Stimulated activated CD4-positive, alpha-beta T cell treated with anti-CD3 and anti-CD28 coated beads, Interleukin-1b, Interleukin-23, amount 100 ng/mL, for 24 hours (primary cell): ENCODE measurements around the gene SPC24.
"Not testable (repeated sequence)": the region's sequence is repeated elsewhere in the genome, so short reads cannot be mapped to it uniquely, and the experiment has no call there.

Source experiments
- DNase-seq, 4 experiments: peaks; one replicate each; pipeline ENCODE4 v3.0.0-alpha.2; 2020; ENCODE audit warnings: low read depth in 4 of 4, low spot score in 1 of 4

Gene SPC24

DNA sequence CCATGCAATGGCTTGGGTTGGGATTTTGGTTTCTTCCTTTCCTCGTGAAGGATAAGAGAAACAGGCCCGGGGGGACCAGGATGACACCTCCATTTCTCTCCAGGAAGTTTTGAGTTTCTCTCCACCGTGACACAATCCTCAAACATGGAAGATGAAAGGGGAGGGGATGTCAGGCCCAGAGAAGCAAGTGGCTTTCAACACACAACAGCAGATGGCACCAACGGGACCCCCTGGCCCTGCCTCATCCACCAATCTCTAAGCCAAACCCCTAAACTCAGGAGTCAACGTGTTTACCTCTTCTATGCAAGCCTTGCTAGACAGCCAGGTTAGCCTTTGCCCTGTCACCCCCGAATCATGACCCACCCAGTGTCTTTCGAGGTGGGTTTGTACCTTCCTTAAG is 24.1 kb downstream of the SPC24 start:
- no peak for DNase-seq

- peak; percentile 39 to 61 (median 56) for DNase-seq
Observed at GRCh38 chr19:11130824-11131455, 24.6 kb downstream of the SPC24 start.

DNA sequence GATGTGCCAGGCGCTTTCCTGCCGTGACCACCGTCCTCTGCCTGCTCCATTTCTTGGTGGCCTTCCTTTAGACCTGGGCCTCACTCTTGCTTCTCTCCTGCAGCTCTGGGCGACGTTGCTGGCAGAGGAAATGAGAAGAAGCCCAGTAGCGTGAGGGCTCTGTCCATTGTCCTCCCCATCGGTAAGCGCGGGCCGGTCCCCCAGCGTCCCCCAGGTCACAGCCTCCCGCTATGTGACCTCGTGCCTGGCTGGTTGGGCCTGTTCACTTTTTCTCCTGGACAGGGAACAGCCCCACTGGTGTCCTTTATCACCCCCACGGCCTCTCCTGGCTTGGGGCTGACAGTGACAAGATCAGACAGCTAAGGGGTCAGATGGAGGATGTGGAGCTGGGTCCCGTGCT is 27.7 kb downstream of the SPC24 start:
- DNase-seq, result no peak

- DNase-seq, result peak; percentile 63 to 69 (median 66)
Observed at GRCh38 chr19:11125994-11126685, 29.4 kb downstream of the SPC24 start.

DNA sequence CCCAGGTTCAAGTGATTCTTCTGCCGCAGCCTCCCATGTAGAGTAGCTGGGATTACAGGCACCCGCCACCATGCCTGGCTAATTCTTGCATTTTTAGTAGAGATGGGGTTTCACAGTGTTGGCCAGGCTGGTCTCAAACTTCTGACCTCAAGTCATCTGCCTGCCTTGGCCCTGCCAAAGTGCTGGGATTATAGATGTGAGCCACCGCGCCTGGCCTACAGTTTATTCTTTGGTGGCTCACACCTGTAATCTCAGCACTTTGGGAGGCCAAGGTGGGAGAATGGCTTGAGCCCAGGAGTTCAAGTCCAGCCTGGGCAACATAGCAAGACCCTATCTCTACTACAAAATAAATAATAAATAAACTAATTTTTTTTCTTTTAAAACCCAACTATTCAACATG is 31.4 kb downstream of the SPC24 start:
- not testable (repeated sequence) for DNase-seq

DNA sequence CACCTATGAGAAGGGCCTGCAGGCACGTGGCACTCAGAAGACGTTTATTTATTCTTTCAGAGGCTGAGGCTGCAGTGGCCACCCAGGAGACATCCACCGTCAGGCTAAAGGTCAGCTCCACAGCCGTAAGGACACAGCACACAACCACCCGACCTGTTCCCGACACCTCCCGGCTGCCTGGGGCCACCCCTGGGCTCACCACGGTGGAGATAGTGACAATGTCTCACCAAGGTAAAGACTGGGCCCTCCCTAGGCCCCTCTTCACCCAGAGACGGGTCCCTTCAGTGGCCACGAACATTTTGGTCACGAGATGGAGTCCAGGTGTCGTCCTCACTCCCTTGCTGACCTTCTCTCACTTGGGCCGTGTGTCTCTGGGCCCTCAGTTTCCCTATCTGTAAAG is 32.5 kb downstream of the SPC24 start:
- DNase-seq, result no peak

DNA sequence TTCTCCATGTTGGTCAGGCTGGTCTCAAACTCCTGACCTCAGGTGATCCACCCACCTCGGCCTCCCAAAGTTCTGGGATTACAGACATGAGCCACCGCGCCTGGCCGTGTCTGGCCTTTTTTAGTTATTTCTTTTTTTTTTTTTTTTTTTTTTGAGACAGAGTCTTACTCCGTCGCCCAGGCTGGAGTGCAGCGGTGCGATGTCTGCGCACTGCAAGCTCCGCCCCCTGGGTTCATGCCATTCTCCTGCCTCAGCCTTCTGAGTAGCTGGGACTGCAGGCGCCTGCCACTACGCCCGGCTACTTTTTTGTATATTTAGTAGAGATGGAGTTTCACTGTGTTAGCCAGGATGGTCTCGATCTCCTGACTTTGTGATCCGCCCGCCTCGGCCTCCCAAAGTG is 33.6 kb downstream of the SPC24 start:
- not testable (repeated sequence) for DNase-seq

DNA sequence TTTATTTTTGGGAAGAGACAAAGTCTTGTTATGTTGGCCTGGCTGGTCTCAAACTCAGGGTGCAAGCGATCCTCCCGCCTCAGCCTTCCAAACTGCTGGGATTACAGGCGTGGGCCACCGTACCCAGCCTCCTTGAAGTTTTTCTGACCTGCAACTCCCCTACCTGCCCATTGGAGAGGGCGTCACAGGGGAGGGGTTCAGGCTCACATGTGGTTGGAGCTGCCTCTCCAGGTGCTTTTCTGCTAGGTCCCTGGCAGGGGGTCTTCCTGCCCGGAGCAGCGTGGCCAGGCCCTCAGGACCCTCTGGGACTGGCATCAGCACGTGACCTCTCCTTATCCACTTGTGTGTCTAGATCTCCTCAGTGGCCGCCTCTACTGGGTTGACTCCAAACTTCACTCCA is 39.1 kb downstream of the SPC24 start:
- no peak for DNase-seq

- DNase-seq, result no peak
Observed at GRCh38 chr19:11115895-11116446, 39.6 kb downstream of the SPC24 start.

GRCh38 chr19:11115042-11115441 is 40.5 kb downstream of the SPC24 start:
- DNase-seq, result no peak

DNA sequence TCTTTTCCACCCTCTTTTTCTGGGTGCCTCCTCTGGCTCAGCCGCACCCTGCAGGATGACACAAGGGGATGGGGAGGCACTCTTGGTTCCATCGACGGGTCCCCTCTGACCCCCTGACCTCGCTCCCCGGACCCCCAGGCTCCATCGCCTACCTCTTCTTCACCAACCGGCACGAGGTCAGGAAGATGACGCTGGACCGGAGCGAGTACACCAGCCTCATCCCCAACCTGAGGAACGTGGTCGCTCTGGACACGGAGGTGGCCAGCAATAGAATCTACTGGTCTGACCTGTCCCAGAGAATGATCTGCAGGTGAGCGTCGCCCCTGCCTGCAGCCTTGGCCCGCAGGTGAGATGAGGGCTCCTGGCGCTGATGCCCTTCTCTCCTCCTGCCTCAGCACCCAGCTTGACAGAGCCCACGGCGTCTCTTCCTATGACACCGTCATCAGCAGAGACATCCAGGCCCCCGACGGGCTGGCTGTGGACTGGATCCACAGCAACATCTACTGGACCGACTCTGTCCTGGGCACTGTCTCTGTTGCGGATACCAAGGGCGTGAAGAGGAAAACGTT is 42.4 kb downstream of the SPC24 start:
- no peak for DNase-seq

- DNase-seq, result no peak
Observed at GRCh38 chr19:11111771-11112144, 43.8 kb downstream of the SPC24 start.

DNA sequence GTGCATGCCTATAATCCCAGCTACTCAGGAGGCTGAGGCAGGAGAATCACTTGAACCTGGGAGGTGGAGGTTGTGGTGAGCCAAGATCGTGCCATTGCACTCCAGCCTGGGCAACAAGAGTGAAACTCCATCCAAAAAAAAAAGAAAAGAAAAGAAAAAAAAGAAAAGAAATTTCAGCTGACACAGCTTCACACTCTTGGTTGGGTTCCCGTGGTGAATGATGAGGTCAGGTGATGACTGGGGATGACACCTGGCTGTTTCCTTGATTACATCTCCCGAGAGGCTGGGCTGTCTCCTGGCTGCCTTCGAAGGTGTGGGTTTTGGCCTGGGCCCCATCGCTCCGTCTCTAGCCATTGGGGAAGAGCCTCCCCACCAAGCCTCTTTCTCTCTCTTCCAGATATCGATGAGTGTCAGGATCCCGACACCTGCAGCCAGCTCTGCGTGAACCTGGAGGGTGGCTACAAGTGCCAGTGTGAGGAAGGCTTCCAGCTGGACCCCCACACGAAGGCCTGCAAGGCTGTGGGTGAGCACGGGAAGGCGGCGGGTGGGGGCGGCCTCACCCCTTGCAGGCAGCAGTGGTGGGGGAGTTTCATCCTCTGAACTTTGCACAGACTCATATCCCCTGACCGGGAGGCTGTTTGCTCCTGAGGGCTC is 44.3 kb downstream of the SPC24 start:
- no peak for DNase-seq

DNA sequence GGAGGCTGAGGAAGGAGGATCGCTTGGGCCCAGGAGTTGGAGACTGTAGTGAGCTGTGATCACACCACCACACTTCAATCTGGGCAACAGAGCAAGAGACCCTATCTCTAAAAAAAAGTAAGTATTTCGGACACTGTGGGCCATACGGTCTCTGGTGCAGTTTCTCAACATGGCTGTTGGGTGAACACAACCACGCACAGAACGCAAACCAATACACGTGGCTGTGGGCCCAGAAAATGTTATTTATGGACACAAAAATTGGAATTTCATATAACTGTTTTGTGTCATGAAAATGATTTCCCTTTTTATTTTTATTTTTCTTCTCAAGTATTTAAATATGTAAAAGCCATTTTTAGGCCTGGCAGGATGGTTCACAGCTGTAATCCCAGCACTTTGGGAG is 46.8 kb downstream of the SPC24 start:
- no peak for DNase-seq

- DNase-seq, result no peak
Observed at GRCh38 chr19:11106477-11106876, 49.1 kb downstream of the SPC24 start.

GRCh38 chr19:11105014-11105636 is 50.5 kb downstream of the SPC24 start:
- no peak for DNase-seq

GRCh38 chr19:11103667-11104066 is 51.9 kb downstream of the SPC24 start:
- not testable (repeated sequence) for DNase-seq

GRCh38 chr19:11102944-11103343 is 52.6 kb downstream of the SPC24 start:
- DNase-seq, result no peak

- DNase-seq, result no peak
Observed at GRCh38 chr19:11101057-11101456, 54.5 kb downstream of the SPC24 start.

- no peak for DNase-seq
Observed at GRCh38 chr19:11100049-11100448, 55.5 kb downstream of the SPC24 start.

GRCh38 chr19:11098861-11099260 is 56.7 kb downstream of the SPC24 start:
- no peak for DNase-seq
